Brain microvascular endothelial cell (primary cell): Measurements from ENCODE around the gene APOC4.

Experiments
- DNase-seq: peaks from one replicate; pipeline ENCODE4 v3.0.0-alpha.2; 2020
- H3K27ac ChIP-seq: fragments of 250-450 bp; sonication (Bioruptor Pico); 2 replicates; pipeline ENCODE4 v1.5.1; 2020; ENCODE audit warnings: mild to moderate bottlenecking, moderate library complexity
- H3K27me3 ChIP-seq: fragments of 250-450 bp; sonication (Bioruptor Pico); replicated peaks from 2 replicates; pipeline ENCODE4 v1.5.1; 2020; ENCODE audit warnings: mild to moderate bottlenecking
- H3K36me3 ChIP-seq: fragments of 250-450 bp; sonication (Bioruptor Pico); replicated peaks from 2 replicates; pipeline ENCODE4 v1.5.1; 2020; ENCODE audit warnings: mild to moderate bottlenecking
- H3K4me3 ChIP-seq: 2 replicates; pipeline ENCODE4 v1.5.1; 2011; ENCODE audit warnings: low read depth, mild to moderate bottlenecking, control low read depth, low read length, moderate library complexity
- CTCF ChIP-seq: IDR thresholded peaks from 2 replicates; pipeline ENCODE4 v1.5.1; 2011; ENCODE audit warnings: low read depth, mild to moderate bottlenecking, moderate library complexity, low read length, control low read depth, inconsistent platforms; ENCODE audit errors: missing control alignments
- in situ Hi-C: cut with HindIII; loops from 2 replicates; pipeline ENCODE4 v1.10.0; 2017; ENCODE audit warnings: low sequenced_read_pairs, low pct_ligation_motif_present

The APOC4 gene

GRCh38 chr19:44942067-44942571, at the start of gene APOC4:
TSS of gene APOC4 (plus strand) at chr19:44942237. CDS start at chr19:44942278, 41 bp downstream.
- Histone ChIP-seq H3K4me3 (no peak within 1 kb of the TSS), H3K36me3 (no peaks in the 10 kb centered on the region), H3K27ac (no peak within 1 kb of the TSS), H3K27me3 (no peaks in the 10 kb centered on the region)
- DNase-seq, result no peak
- no peak for TF ChIP-seq CTCF
- in situ Hi-C loops, result no loop called here

- Histone ChIP-seq H3K27ac (no peak overlapping the region), H3K4me3 (no peak overlapping the region), H3K36me3 (peaks cover 50% of the 10 kb centered on the region), H3K27me3 (no peaks in the 10 kb centered on the region)
- in situ Hi-C loops, result loop anchor here (10.0 kb wide), 1 partner anchor 62 kb away; the partner anchor contains the start of gene CLPTM1
- no peak for TF ChIP-seq CTCF
- DNase-seq, result no peak
These were observed 49.1 kb upstream of the APOC4 start for GRCh38 chr19:44892932-44893331.

GRCh38 chr19:44893332-44894051, 48.5 kb upstream of the APOC4 start:
- no peak for TF ChIP-seq CTCF
- Histone ChIP-seq H3K27ac (no peak overlapping the region), H3K36me3 (peaks cover 50% of the 10 kb centered on the region), H3K4me3 (no peak overlapping the region), H3K27me3 (no peaks in the 10 kb centered on the region)
- DNase-seq, result no peak
- in situ Hi-C loops, result loop anchor here (10.0 kb wide), 1 partner anchor 61 kb away; the partner anchor contains the start of gene CLPTM1

GRCh38 chr19:44894052-44894400, 48.0 kb upstream of the APOC4 start:
- no peak overlapping the region for H3K4me3 ChIP-seq

GRCh38 chr19:44894946-44895345, 47.1 kb upstream of the APOC4 start:
- Histone ChIP-seq H3K27me3 (no peaks in the 10 kb centered on the region), H3K4me3 (no peak overlapping the region), H3K36me3 (peaks cover 54% of the 10 kb centered on the region), H3K27ac (no peak overlapping the region)
- TF ChIP-seq CTCF, result no peak
- in situ Hi-C loops, result loop anchor here (10.0 kb wide), 1 partner anchor 60 kb away; the partner anchor contains the start of gene CLPTM1
- no peak for DNase-seq

More at GRCh38 chr19:44894052-44894400, 48.0 kb upstream of the APOC4 start:
- DNase-seq, result no peak
- peaks cover 53% of the 10 kb centered on the region for H3K36me3 ChIP-seq
- H3K27me3 ChIP-seq, result no peaks in the 10 kb centered on the region
- H3K27ac ChIP-seq, result no peak overlapping the region
- no peak for TF ChIP-seq CTCF
- in situ Hi-C loops, result loop anchor here (10.0 kb wide), 1 partner anchor 61 kb away; the partner anchor contains the start of gene CLPTM1
